Pericardium fibroblast (primary cell): ENCODE data around the gene LRRC75A. TPM values are rescaled to one million over a fixed set of nuclear protein-coding genes. Genes with fewer than 3 reads are reported as not detected.

Experiments used
- total RNA-seq: library from RNA; depleted of rRNA; stranded (reverse); fragments of >200 nt; gene quantifications from 2 replicates; pipeline ENCODE4 v1.2.3, GENCODE V29; 2015

Gene LRRC75A
- 0.94 and 3.3 TPM in 2 replicates for total RNA-seq

GRCh38 chr17:16491703-16492612, at the start of gene LRRC75A:
LRRC75A (minus strand) TSS chr17:16492193; CDS start chr17:16491990, 203 bp downstream.

GRCh38 chr17:16415031-16415924, 76.7 kb downstream of the LRRC75A start, which contains the start of gene TRPV2:
TRPV2 (plus strand) TSS chr17:16415571; CDS start chr17:16417669, 2,098 bp downstream.

Other genes starting within 250 kb of the LRRC75A start
- gene CENPV, start 138.7 kb downstream of the LRRC75A start, total RNA-seq = 12.8 and 21.4 TPM in 2 replicates
- gene UBB, start 111.1 kb downstream of the LRRC75A start, total RNA-seq = 905 and 1,110 TPM in 2 replicates
- gene TRPV2, start 76.6 kb downstream of the LRRC75A start, total RNA-seq = 3.2 and 7.7 TPM in 2 replicates
- gene ZNF287, start 77.0 kb upstream of the LRRC75A start, total RNA-seq = 7.6 and 7.8 TPM in 2 replicates
- 1.9 and 2.2 TPM in 2 replicates for gene ZNF624, start 161.7 kb upstream of the LRRC75A start, total RNA-seq
- gene CCDC144A, start 198.0 kb upstream of the LRRC75A start, total RNA-seq = 0.70 and 1.6 TPM in 2 replicates